ENCODE results near the gene GPR156. TPM values are rescaled to one million over a fixed set of nuclear protein-coding genes. Genes with fewer than 3 reads are reported as not detected.
A peak's percentile ranks its signal among the peaks of the same experiment; 100 is the strongest.

GPR156 gene
- total and polyA plus RNA-seq, 2 of the 4 experiments (the other 2 are of a cell fraction), result 0.09 to 0.18 TPM

GRCh38 chr3:120192579-120192978 is 92.4 kb downstream of the GPR156 start:
- H3K27ac ChIP-seq (ENCODE audit: insufficient read depth, low read length), result no peak overlapping the region
- CTCF ChIA-PET, result interaction anchor here (1.0 to 1.2 kb wide), 2 partner anchors 9 to 10 kb away, joined by 3 to 5 read pairs; no protein-coding TSS in a partner anchor
- no peaks in the 10 kb centered on the region for H3K36me3 ChIP-seq (ENCODE audit: control insufficient read depth, insufficient read depth, low read length)
- TF ChIP-seq MAZ (IDR thresholded peaks at IDR 0.05; ENCODE audit: borderline replicate concordance, low read depth, low read length) (no peak), FOS (IDR thresholded peaks at IDR 0.05; ENCODE audit: low read depth, low read length) (no peak), CHD1 (IDR thresholded peaks at IDR 0.05; ENCODE audit: low read depth, low read length) (no peak), MXI1 (IDR thresholded peaks at IDR 0.05; ENCODE audit: borderline replicate concordance, low read depth, low read length) (no peak), CEBPB (IDR thresholded peaks at IDR 0.05; ENCODE audit: low read depth, low read length) (no peak), BHLHE40 (IDR thresholded peaks at IDR 0.05; ENCODE audit: low read depth, low read length) (no peak), ELK1 (IDR thresholded peaks at IDR 0.05; ENCODE audit: borderline replicate concordance, low read depth, low read length) (no peak), RAD21 (IDR thresholded peaks at IDR 0.05; ENCODE audit: low read length) (no peak), SMC3 (IDR thresholded peaks at IDR 0.05; ENCODE audit: low read depth, low read length) (no peak), POLR2A (IDR thresholded peaks at IDR 0.05; ENCODE audit: low read depth, low read length) (no peak), NFE2L2 (IDR thresholded peaks at IDR 0.05; ENCODE audit: low read depth, low read length) (no peak), CTCF (conservative IDR thresholded peaks at IDR 0.05; ENCODE audit: low read depth, low read length) (no peak), USF2 (IDR thresholded peaks at IDR 0.05; ENCODE audit: low read depth, low read length) (no peak), RFX5 (IDR thresholded peaks at IDR 0.05; ENCODE audit: low read depth, low read length) (no peak), MAFK (IDR thresholded peaks at IDR 0.05; ENCODE audit: low read depth, low read length) (no peak), RCOR1 (IDR thresholded peaks at IDR 0.05; ENCODE audit: insufficient replicate concordance, low read length) (no peak)
- no peak overlapping the region for H3K4me3 ChIP-seq (ENCODE audit: insufficient read depth, low read depth, low read length)
- no peaks in the 10 kb centered on the region for H3K27me3 ChIP-seq (ENCODE audit: control insufficient read depth, insufficient read depth, low read length)
- H2BK20ac ChIP-seq (ENCODE audit: low read depth, low read length), result peak overlapping the region; percentile 81
- H3K9me1 ChIP-seq (ENCODE audit: insufficient read depth, low read length), result peaks cover 7% of the 10 kb centered on the region
- peak overlapping the region in 1 of 2 experiments; percentile 86; a peak in 2 of 4 replicates for H4K8ac ChIP-seq (ENCODE audit: low read depth in 2 of 2, low read length in 2 of 2)
- H3K4ac ChIP-seq (ENCODE audit: low read depth, low read length), result peak overlapping the region; percentile 58
- peak; percentile 58 for ATAC-seq (ENCODE audit: low read depth)
- H2AK5ac ChIP-seq (ENCODE audit: low read depth, low read length), result peak overlapping the region; percentile 33; the same call in 1 of the 2 replicates
- no peaks in the 10 kb centered on the region for H3K79me1 ChIP-seq (ENCODE audit: low read depth in 1 of 2, low read length in 2 of 2)
- peaks cover 8% of the 10 kb centered on the region; the same call in 1 of the 2 replicates for H3K4me1 ChIP-seq (ENCODE audit: control insufficient read depth, insufficient read depth, low read length)
- no peak overlapping the region for H3K56ac ChIP-seq (ENCODE audit: extremely low read depth, insufficient read depth, low read length)
- BruUV-seq (replicated peaks), result no TSS peak
- H3K14ac ChIP-seq (replicated peaks; ENCODE audit: low read depth, low read length), result peak overlapping the region; percentile 78
- peak overlapping the region; percentile 84 for H2AK9ac ChIP-seq (replicated peaks; ENCODE audit: low read depth, low read length, poor library complexity)
- H4K20me1 ChIP-seq (ENCODE audit: insufficient read depth, low read length), result no peaks in the 10 kb centered on the region
- no peak overlapping the region for H2BK15ac ChIP-seq (ENCODE audit: low read depth, low read length)
- peak overlapping the region; percentile 65 for H3K23ac ChIP-seq (ENCODE audit: low read depth, low read length)
- peak overlapping the region; percentile 6; the same call in 1 of the 2 replicates for H3K18ac ChIP-seq (ENCODE audit: low read depth, low read length)
- WGBS, 2 experiments (ENCODE audit: extremely low coverage in 2 of 2, insufficient read length in 1 of 2), result 80% methylated on average over 1 of the region's 3 CpGs; no CpG with 5 or more reads in 1 of the 2 experiments
- POLR2A ChIA-PET (ENCODE audit: unreplicated experiment), result no interaction called here
- H4K91ac ChIP-seq (ENCODE audit: insufficient read depth, low read depth, low read length), result peak overlapping the region; percentile 49
- no peak overlapping the region for H3K4me2 ChIP-seq (ENCODE audit: low read depth, low read length)
- in situ Hi-C loops (cut with MboI; ENCODE audit: low sequenced_read_pairs), result no loop called here
- H2BK5ac ChIP-seq (ENCODE audit: low read depth, low read length, poor library complexity, severe bottlenecking), result peak overlapping the region; percentile 25
- no peak overlapping the region for H3K9ac ChIP-seq (ENCODE audit: low read depth, low read length)
- DNase-seq, result peak; percentile 28
- dilution Hi-C loops (cut with HindIII; ENCODE audit: low sequenced_read_pairs, unreplicated experiment), result no loop called here
- H2BK120ac ChIP-seq (ENCODE audit: low read depth, low read length), result peak overlapping the region; percentile 39
- no peaks in the 10 kb centered on the region for H3K9me3 ChIP-seq (ENCODE audit: control insufficient read depth, insufficient read depth, low read length)
- intact Hi-C loops (cut with micrococcal nuclease), result no loop called here
- H4K5ac ChIP-seq (ENCODE audit: low read depth, low read length), result no peak overlapping the region
- H2AFZ ChIP-seq (replicated peaks; ENCODE audit: low read length, poor library complexity), result peak overlapping the region; percentile 73
